ENCODE data around the gene FOXE3. TPM values are rescaled to one million over a fixed set of nuclear protein-coding genes. Genes with fewer than 3 reads are reported as not detected.
A peak's percentile ranks its signal among the peaks of the same experiment; 100 is the strongest.

Gene FOXE3
- total RNA-seq, 1 experiment from 2014 or later: 0.46 TPM

GRCh38 chr1:47440599-47441081 lies 24.6 kb downstream of the FOXE3 start:
- Histone ChIP-seq H3K36me3 (ENCODE audit: control insufficient read depth, insufficient read depth, low read length) (no peaks in the 10 kb centered on the region; the same call in 1 of the 2 replicates), H3K27ac (ENCODE audit: low read length) (peak overlapping the region; percentile 42; the same call in 1 of the 2 replicates), H3K9me3 (ENCODE audit: control insufficient read depth, insufficient read depth, low read depth, low read length) (no peaks in the 10 kb centered on the region), H3K27me3 (ENCODE audit: control insufficient read depth, insufficient read depth, low read length) (no peaks in the 10 kb centered on the region), H3K4me1 (ENCODE audit: control insufficient read depth, insufficient read depth, low read length) (peaks cover 26% of the 10 kb centered on the region), H3K4me3 (ENCODE audit: low read depth in 2 of 2, low read length in 2 of 2) (no peak overlapping the region)
- no peak for DNase-seq (ENCODE audit: low read depth, low spot score)
- intact Hi-C loops (cut with micrococcal nuclease; ENCODE audit: unreplicated experiment) (no loop called here), in situ Hi-C loops (cut with HindIII; ENCODE audit: low pct_unique_long_range_greater_than_20kb, low sequenced_read_pairs) (no loop called here)
- POLR2A ChIA-PET: no interaction called here
- no peak for TF ChIP-seq SIN3A (IDR thresholded peaks at IDR 0.05; ENCODE audit: borderline replicate concordance, insufficient read depth, low read depth, low read length)
- no peak for TF ChIP-seq REST (IDR thresholded peaks at IDR 0.05; ENCODE audit: insufficient read depth in 1 of 2, low read depth in 2 of 2, low read length in 1 of 2)
- no peak for TF ChIP-seq CTCF (IDR thresholded peaks at IDR 0.05)
- no peak for TF ChIP-seq POLR2AphosphoS5 (IDR thresholded peaks at IDR 0.05; ENCODE audit: low read depth, low read length)
- no peak for TF ChIP-seq TCF7L2 (IDR thresholded peaks at IDR 0.05; ENCODE audit: low read depth, low read length)
- no peak for ATAC-seq
- CTCF ChIA-PET: no interaction called here
- no TSS peak for BruUV-seq (replicated peaks)

- H3K4me3 ChIP-seq (ENCODE audit: low read depth in 2 of 2, low read length in 2 of 2): no peak overlapping the region
- POLR2A ChIA-PET: interaction anchor here (0.6 kb wide), 1 partner anchor 119 kb away, joined by 3 read pairs; no protein-coding TSS in a partner anchor
- intact Hi-C loops (cut with micrococcal nuclease; ENCODE audit: unreplicated experiment) (no loop called here), in situ Hi-C loops (cut with HindIII; ENCODE audit: low pct_unique_long_range_greater_than_20kb, low sequenced_read_pairs) (no loop called here)
- no TSS peak for BruUV-seq (replicated peaks)
- no peak overlapping the region for H3K27ac ChIP-seq (ENCODE audit: low read length)
- H3K9me3 ChIP-seq (ENCODE audit: control insufficient read depth, insufficient read depth, low read depth, low read length): no peaks in the 10 kb centered on the region
- peaks cover 19% of the 10 kb centered on the region for H3K4me1 ChIP-seq (ENCODE audit: control insufficient read depth, insufficient read depth, low read length)
- TF ChIP-seq TCF7L2 (IDR thresholded peaks at IDR 0.05; ENCODE audit: low read depth, low read length) (no peak), CTCF (IDR thresholded peaks at IDR 0.05) (no peak), SIN3A (IDR thresholded peaks at IDR 0.05; ENCODE audit: borderline replicate concordance, insufficient read depth, low read depth, low read length) (no peak), POLR2AphosphoS5 (IDR thresholded peaks at IDR 0.05; ENCODE audit: low read depth, low read length) (no peak), REST (IDR thresholded peaks at IDR 0.05; ENCODE audit: insufficient read depth in 1 of 2, low read depth in 2 of 2, low read length in 1 of 2) (no peak)
- CTCF ChIA-PET: no interaction called here
- no peaks in the 10 kb centered on the region for H3K27me3 ChIP-seq (ENCODE audit: control insufficient read depth, insufficient read depth, low read length)
- no peaks in the 10 kb centered on the region; the same call in 1 of the 2 replicates for H3K36me3 ChIP-seq (ENCODE audit: control insufficient read depth, insufficient read depth, low read length)
- no peak for ATAC-seq
- DNase-seq (ENCODE audit: low read depth, low spot score): no peak
Measured at GRCh38 chr1:47441450-47442106, 25.5 kb downstream of the FOXE3 start.
